HepG2 (cell line): ENCODE results near the gene TXNDC11. TPM values are rescaled to one million over a fixed set of nuclear protein-coding genes. Genes with fewer than 3 reads are reported as not detected.
A peak's percentile ranks its signal among the peaks of the same experiment; 100 is the strongest.

Experiments
- ARID4A ChIP-seq: sonication (generic); formaldehyde crosslinking; IDR thresholded peaks from 2 replicates; pipeline ENCODE4 v1.5.0; 2020; ENCODE audit warnings: mild to moderate bottlenecking, missing genetic modification reagents, borderline replicate concordance
- GATAD1 ChIP-seq: IDR thresholded peaks from 2 replicates; pipeline ENCODE4 v1.6.1; 2016; ENCODE audit warnings: missing genetic modification reagents, missing compliant biosample characterization
- GMEB1 ChIP-seq: sonication (generic); formaldehyde crosslinking; IDR thresholded peaks from 2 replicates; pipeline ENCODE4 v1.5.1; 2020; ENCODE audit warnings: missing genetic modification reagents, mild to moderate bottlenecking, borderline replicate concordance
- HNF1B ChIP-seq: sonication (generic); formaldehyde crosslinking; IDR thresholded peaks from 2 replicates; pipeline ENCODE4 v1.5.1; 2020; ENCODE audit warnings: mild to moderate bottlenecking, moderate library complexity, missing genetic modification reagents
- KLF9 ChIP-seq: IDR thresholded peaks from 2 replicates; pipeline ENCODE4 v1.6.1; 2016; ENCODE audit warnings: low read depth
- MAFK ChIP-seq, 2 experiments: IDR thresholded peaks in 1 of 2; conservative IDR thresholded peaks in 1 of 2; 2 replicates each; pipeline ENCODE4 v1.6.1; 2011; ENCODE audit warnings: improper control_type of control experiment in 2 of 2, low read length in 2 of 2
- PHF8 ChIP-seq: sonication (generic); formaldehyde crosslinking; IDR thresholded peaks from 2 replicates; pipeline ENCODE4 v1.5.0; 2020; ENCODE audit warnings: missing genetic modification reagents
- POGK ChIP-seq: sonication (generic); formaldehyde crosslinking; conservative IDR thresholded peaks from 2 replicates; pipeline ENCODE4 v1.8.0; 2022; ENCODE audit warnings: mild to moderate bottlenecking, moderate library complexity, missing genetic modification reagents
- TRAFD1 ChIP-seq: sonication (generic); formaldehyde crosslinking; IDR thresholded peaks from 2 replicates; pipeline ENCODE4 v1.5.1; 2020; ENCODE audit warnings: missing genetic modification reagents, mild to moderate bottlenecking, borderline replicate concordance
- ZNF10 ChIP-seq: sonication (generic); formaldehyde crosslinking; IDR thresholded peaks from 2 replicates; pipeline ENCODE4 v1.4.0; 2020; ENCODE audit warnings: mild to moderate bottlenecking, low read depth, missing genetic modification reagents, borderline replicate concordance
- ZNF382 ChIP-seq: sonication (generic); formaldehyde crosslinking; IDR thresholded peaks from 2 replicates; pipeline ENCODE4 v1.5.0; 2020; ENCODE audit warnings: missing genetic modification reagents, mild to moderate bottlenecking, borderline replicate concordance
- ZNF513 ChIP-seq: sonication (generic); formaldehyde crosslinking; conservative IDR thresholded peaks from 2 replicates; pipeline ENCODE4 v1.5.0; 2020; ENCODE audit warnings: missing genetic modification reagents
- ZNF552 ChIP-seq: sonication (generic); formaldehyde crosslinking; IDR thresholded peaks from 2 replicates; pipeline ENCODE4 v1.9.0; 2022; ENCODE audit warnings: missing genetic modification reagents, mild to moderate bottlenecking, borderline replicate concordance
- polyA plus RNA-seq, 8 experiments: library from polyadenylated mRNA; depleted of rRNA in 3 of 8; stranded (reverse) in 7 of 8; unstranded in 1 of 8; fragments of >200 nt; fragmentation: Illumina TruSeq in 4 of 8; extraction: Trizol in 4 of 8; gene quantifications; 2 replicates each; pipeline versions ENCODE4 v1.2.1 to v1.2.3, GENCODE V29; 2011 to 2016; ENCODE audit warnings: low read depth in 4 of 8, missing spikeins in 1 of 8, mixed read lengths in 1 of 8; ENCODE audit not compliant: insufficient read depth in 1 of 8
- total RNA-seq, 5 experiments: library from RNA; depleted of rRNA; stranded (reverse); fragments of >200 nt; fragmentation: Illumina TruSeq; extraction: Trizol; gene quantifications; 2 replicates each; pipeline ENCODE4 v1.2.3, GENCODE V29; 2016; ENCODE audit warnings: low read depth in 1 of 5

TXNDC11 gene
- total and polyA plus RNA-seq, 2 of the 13 experiments (the other 11 are each of a cell fraction or from before 2014, with no cell fraction given): 74.9 to 123 TPM

GRCh38 chr16:11748404-11749254, 6.0 kb upstream of the TXNDC11 start (continued):
- TF ChIP-seq ARID4A (CRISPR knock-in tag): peak; percentile 77; the same call in 1 of the 2 replicates
- TF ChIP-seq GATAD1: 0 out of 2 replicates have a peak, but pooled peaks have one; percentile 12
- TF ChIP-seq KLF9 (CRISPR knock-in tag): peak; percentile 74; the same call in 1 of the 2 replicates
- TF ChIP-seq MAFK (conservative IDR thresholded peaks at IDR 0.05 in 1 of 2, IDR thresholded peaks at IDR 0.05 in 1 of 2; ENCODE audit: low read length in 2 of 2): peak; percentile 98 to 99
- peak; percentile 60; the same call in 1 of the 2 replicates for TF ChIP-seq POGK
- 0 out of 2 replicates have a peak, but pooled peaks have one; percentile 61 for TF ChIP-seq ZNF513 (CRISPR knock-in tag)
- TF ChIP-seq ZNF552: no peak
- no peak for TF ChIP-seq TRAFD1 (CRISPR knock-in tag)
- TF ChIP-seq PHF8: 0 out of 2 replicates have a peak, but pooled peaks have one; percentile 31
- no peak for TF ChIP-seq ZNF382 (CRISPR knock-in tag)
- no peak for TF ChIP-seq ZNF10 (CRISPR knock-in tag)
- TF ChIP-seq GMEB1: peak; percentile 48; the same call in 1 of the 2 replicates
- peak; percentile 99 for TF ChIP-seq HNF1B
